Measurements from ENCODE around the gene FYN.

- TF ChIP-seq CTCF (IDR thresholded peaks at IDR 0.05; ENCODE audit: low read depth, low read length, poor library complexity, severe bottlenecking) (no peak), EZH2phosphoT487 (IDR thresholded peaks at IDR 0.05; ENCODE audit: borderline replicate concordance, low read length) (no peak)
Measured at GRCh38 chr6:111761212-111761611, 112.0 kb downstream of the FYN start.

Measured in DOHH2 (cell line).